MCF 10A (cell line): ENCODE measurements around the gene DDX21. TPM values are rescaled to one million over a fixed set of nuclear protein-coding genes. Genes with fewer than 3 reads are reported as not detected.

Source experiments
- BruUV-seq: library from RNA; stranded (reverse); fragments of 400-500 nt; replicated peaks from 2 replicates; lab custom pipeline; 2021; lab: Mats Ljungman, UMichigan
- CTCF ChIA-PET: fragments of 300-600 bp; sonication (Branson Sonifier 250); formaldehyde crosslinking; extraction: SDS; loops from one replicate; lab custom pipeline; 2021; ENCODE audit warnings: antibody characterized with exemption, inconsistent platforms; lab: Yijun Ruan, JAX
- POLR2A ChIA-PET: fragments of 300-600, 350-650 bp; sonication (Branson Sonifier 250); formaldehyde crosslinking; extraction: SDS; loops from one replicate; lab custom pipeline; 2020; ENCODE audit warnings: antibody characterized with exemption, inconsistent platforms; lab: Yijun Ruan, JAX
- DNase-seq: peaks from one replicate; pipeline ENCODE4 v3.0.0-alpha.2; 2018; ENCODE audit not compliant: unreplicated experiment
- H3K27ac Mint-ChIP-seq: one replicate; pipeline ENCODE4 v1.8.0; 2022; ENCODE audit warnings: mild to moderate bottlenecking, low read depth, mixed read lengths; ENCODE audit not compliant: unreplicated experiment
- H3K27me3 Mint-ChIP-seq: one replicate; pipeline ENCODE4 v1.8.0; 2022; ENCODE audit warnings: mixed read lengths; ENCODE audit not compliant: insufficient read depth, unreplicated experiment
- H3K36me3 Mint-ChIP-seq: one replicate; pipeline ENCODE4 v1.8.0; 2022; ENCODE audit warnings: mild to moderate bottlenecking, moderate library complexity, mixed read lengths; ENCODE audit not compliant: insufficient read depth, unreplicated experiment
- H3K4me1 Mint-ChIP-seq: one replicate; pipeline ENCODE4 v1.8.0; 2022; ENCODE audit warnings: mixed read lengths; ENCODE audit not compliant: insufficient read depth, unreplicated experiment
- H3K4me3 Mint-ChIP-seq: one replicate; pipeline ENCODE4 v1.8.0; 2022; ENCODE audit warnings: mild to moderate bottlenecking, moderate library complexity, mixed read lengths; ENCODE audit not compliant: unreplicated experiment
- H3K9me3 Mint-ChIP-seq: one replicate; pipeline ENCODE4 v1.8.0; 2022; ENCODE audit warnings: mixed read lengths; ENCODE audit not compliant: unreplicated experiment
- intact Hi-C: fragments of 100-400 bp; cut with micrococcal nuclease; formaldehyde crosslinking; loops from 2 replicates; pipeline ENCODE4 v1.14.1; 2022
- total RNA-seq: library from RNA; stranded (reverse); gene quantifications from 2 replicates; pipeline ENCODE4 v1.2.3, GENCODE V29; 2022
- TF ChIP-seq, protein P1 (sequence below): fragments of 200-600 bp; IDR thresholded peaks from one replicate; pipeline ENCODE4 v1.8.0; 2022; ENCODE audit warnings: antibody characterized with exemption, mild to moderate bottlenecking; ENCODE audit not compliant: unreplicated experiment

Gene DDX21
- total RNA-seq, 1 experiment from 2014 or later, result 216 TPM

DNA sequence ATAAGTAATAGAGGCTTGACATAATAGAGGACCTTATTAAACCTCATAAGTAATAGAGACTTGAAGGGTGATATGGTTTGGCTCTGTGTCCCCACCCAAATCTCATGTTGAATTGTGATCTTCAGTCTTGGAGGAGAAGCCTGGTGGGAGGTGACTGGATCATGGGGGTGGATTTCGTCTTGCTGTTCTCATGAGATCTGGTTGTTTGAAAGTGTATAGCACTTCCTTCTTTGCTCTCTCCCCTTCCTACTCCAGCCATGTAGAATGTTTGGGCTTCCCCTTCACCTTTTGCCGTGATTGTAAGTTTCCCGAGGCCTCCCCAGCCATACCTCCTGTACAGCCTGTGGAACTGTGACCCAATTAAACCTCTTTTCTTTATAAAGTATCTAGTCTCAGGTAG is 41.2 kb downstream of the DDX21 start:
- intact Hi-C loops, result no loop called here
- Mint-ChIP-seq H3K27ac (no peak overlapping the region), H3K36me3 (peaks cover 30% of the 10 kb centered on the region), H3K27me3 (no peaks in the 10 kb centered on the region), H3K9me3 (no peaks in the 10 kb centered on the region), H3K4me1 (peaks cover 20% of the 10 kb centered on the region), H3K4me3 (no peak overlapping the region)
- TF ChIP-seq, protein P1, sequence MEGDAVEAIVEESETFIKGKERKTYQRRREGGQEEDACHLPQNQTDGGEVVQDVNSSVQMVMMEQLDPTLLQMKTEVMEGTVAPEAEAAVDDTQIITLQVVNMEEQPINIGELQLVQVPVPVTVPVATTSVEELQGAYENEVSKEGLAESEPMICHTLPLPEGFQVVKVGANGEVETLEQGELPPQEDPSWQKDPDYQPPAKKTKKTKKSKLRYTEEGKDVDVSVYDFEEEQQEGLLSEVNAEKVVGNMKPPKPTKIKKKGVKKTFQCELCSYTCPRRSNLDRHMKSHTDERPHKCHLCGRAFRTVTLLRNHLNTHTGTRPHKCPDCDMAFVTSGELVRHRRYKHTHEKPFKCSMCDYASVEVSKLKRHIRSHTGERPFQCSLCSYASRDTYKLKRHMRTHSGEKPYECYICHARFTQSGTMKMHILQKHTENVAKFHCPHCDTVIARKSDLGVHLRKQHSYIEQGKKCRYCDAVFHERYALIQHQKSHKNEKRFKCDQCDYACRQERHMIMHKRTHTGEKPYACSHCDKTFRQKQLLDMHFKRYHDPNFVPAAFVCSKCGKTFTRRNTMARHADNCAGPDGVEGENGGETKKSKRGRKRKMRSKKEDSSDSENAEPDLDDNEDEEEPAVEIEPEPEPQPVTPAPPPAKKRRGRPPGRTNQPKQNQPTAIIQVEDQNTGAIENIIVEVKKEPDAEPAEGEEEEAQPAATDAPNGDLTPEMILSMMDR, result no peak
- no peak for DNase-seq
- no TSS peak for BruUV-seq
- CTCF ChIA-PET, result no interaction called here
- POLR2A ChIA-PET, result no interaction called here

- TF ChIP-seq, protein P1, result peak; percentile 57
- Mint-ChIP-seq H3K9me3 (no peaks in the 10 kb centered on the region), H3K4me1 (no peaks in the 10 kb centered on the region), H3K36me3 (peaks cover 60% of the 10 kb centered on the region), H3K27ac (no peak overlapping the region), H3K27me3 (no peaks in the 10 kb centered on the region), H3K4me3 (no peak overlapping the region)
- DNase-seq, result peak; percentile 47
- CTCF ChIA-PET, result interaction anchor here (0.5 to 4.2 kb wide), 4 partner anchors 61 to 1227 kb away, joined by 3 to 81 read pairs (median 4); no protein-coding TSS in a partner anchor
- no TSS peak for BruUV-seq
- intact Hi-C loops, result loop anchor here (1.0 kb wide), 2 partner anchors 88 to 118 kb away; no protein-coding TSS in a partner anchor
- POLR2A ChIA-PET, result interaction anchor here (0.6 to 2.7 kb wide), 7 partner anchors 11 to 175 kb away, joined by 3 to 16 read pairs (median 4); partner anchors contain the start of genes DDX21, SRGN and SUPV3L1
These were observed 48.9 kb downstream of the DDX21 start for GRCh38 chr10:69004821-69005220.

DNA sequence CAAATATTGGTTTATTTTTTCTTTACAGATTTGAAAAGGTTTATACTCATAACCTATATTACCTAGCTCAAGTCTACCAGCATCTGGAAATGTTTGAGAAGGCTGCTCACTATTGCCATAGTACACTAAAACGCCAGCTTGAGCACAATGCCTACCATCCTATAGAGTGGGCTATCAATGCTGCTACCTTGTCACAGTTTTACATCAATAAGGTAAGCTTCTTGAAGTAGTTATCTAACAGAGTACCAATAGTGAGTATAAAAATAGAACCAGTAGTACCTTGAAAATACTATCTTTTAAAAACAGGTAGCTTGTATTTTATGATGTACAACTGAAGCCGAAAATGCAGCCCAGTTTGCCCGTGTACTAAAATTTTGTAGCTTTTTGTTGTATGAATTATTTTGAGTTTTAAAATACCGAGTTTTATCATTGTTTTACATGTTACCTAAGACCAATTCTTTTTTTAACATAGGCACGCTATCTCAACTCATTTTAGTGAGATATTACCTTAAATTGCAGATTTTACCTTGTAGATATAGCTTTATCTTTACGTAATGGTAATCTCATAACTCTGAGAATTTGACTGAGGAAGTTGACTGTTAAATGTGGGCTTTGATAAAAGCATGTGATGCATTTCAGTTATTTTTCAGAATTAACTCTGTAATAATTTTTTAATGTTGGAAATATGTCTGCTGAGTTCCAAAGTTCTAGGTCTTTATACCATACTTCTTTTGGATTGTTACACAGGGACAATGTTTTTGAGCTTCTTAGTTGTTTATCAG is 49.9 kb downstream of the DDX21 start:
- H3K4me3 Mint-ChIP-seq, result no peak overlapping the region
- no peaks in the 10 kb centered on the region for H3K27me3 Mint-ChIP-seq
- TF ChIP-seq, protein P1, result no peak
- H3K27ac Mint-ChIP-seq, result no peak overlapping the region
- no peaks in the 10 kb centered on the region for H3K4me1 Mint-ChIP-seq
- intact Hi-C loops, result loop anchor here (1.0 kb wide), 2 partner anchors 87 to 117 kb away; no protein-coding TSS in a partner anchor
- CTCF ChIA-PET, result interaction anchor here (0.6 to 4.2 kb wide), 9 partner anchors 9 to 405 kb away, joined by 3 to 81 read pairs (median 3); no protein-coding TSS in a partner anchor
- H3K36me3 Mint-ChIP-seq, result peaks cover 60% of the 10 kb centered on the region
- POLR2A ChIA-PET, result interaction anchor here (0.6 to 2.7 kb wide), 4 partner anchors 36 to 174 kb away, joined by 3 to 16 read pairs (median 6); partner anchors contain the start of gene SUPV3L1
- no peak for DNase-seq
- no TSS peak for BruUV-seq
- H3K9me3 Mint-ChIP-seq, result no peaks in the 10 kb centered on the region

GRCh38 chr10:69007260-69007659 is 51.3 kb downstream of the DDX21 start:
- no peaks in the 10 kb centered on the region for H3K9me3 Mint-ChIP-seq
- DNase-seq, result no peak
- H3K36me3 Mint-ChIP-seq, result peaks cover 62% of the 10 kb centered on the region
- ChIA-PET POLR2A (interaction anchor here (1.0 kb wide), 1 partner anchor 55 kb away, joined by 4 read pairs; no protein-coding TSS in a partner anchor), CTCF (interaction anchor here (4.2 kb wide), 1 partner anchor 86 kb away, joined by 81 read pairs; no protein-coding TSS in a partner anchor)
- no peaks in the 10 kb centered on the region for H3K27me3 Mint-ChIP-seq
- H3K4me3 Mint-ChIP-seq, result no peak overlapping the region
- TF ChIP-seq, protein P1, result no peak
- BruUV-seq, result no TSS peak
- H3K4me1 Mint-ChIP-seq, result no peaks in the 10 kb centered on the region
- intact Hi-C loops, result no loop called here
- H3K27ac Mint-ChIP-seq, result no peak overlapping the region
